Measurements from ENCODE around the gene ZNF888.

GRCh38 chr19:52957591-52957990 is 34.4 kb upstream of the ZNF888 start:
- TF ChIP-seq POLR2AphosphoS5 (IDR thresholded peaks at IDR 0.05; ENCODE audit: low read depth, low read length) = no peak
- TF ChIP-seq FOXP2 (optimal IDR thresholded peaks at IDR 0.05; ENCODE audit: borderline replicate concordance, extremely low read depth, extremely low read length, insufficient read depth) = no peak
- no peak for TF ChIP-seq TAF1 (IDR thresholded peaks at IDR 0.05; ENCODE audit: borderline replicate concordance, insufficient read depth, low read length)
